Erythroblast (primary cell): ENCODE results near the gene CRTC3.

Source experiments
- GATA1 ChIP-seq: IDR thresholded peaks from 2 replicates; pipeline ENCODE4 v1.6.1; 2011; ENCODE audit warnings: low read depth, mild to moderate bottlenecking, control low read depth, low read length, moderate library complexity
- POLR2A ChIP-seq: IDR thresholded peaks from 2 replicates; pipeline ENCODE4 v1.6.1; 2011; ENCODE audit warnings: mild to moderate bottlenecking, low read length

GRCh38 chr15:90598031-90598577 lies 68.4 kb downstream of the CRTC3 start:
- TF ChIP-seq POLR2A = peak; percentile 75
- TF ChIP-seq GATA1 = no peak
